Activated naive CD8-positive, alpha-beta T cell treated with anti-CD3 and anti-CD28 coated beads, Interleukin-2, amount 50 U/mL, for 24 hours (primary cell): Measurements from ENCODE around the gene ZNF70.
A peak's percentile ranks its signal among the peaks of the same experiment; 100 is the strongest.

Experiments
- ATAC-seq: fragments of 150-1000 bp; cut with Tn5 transposase; one replicate; pipeline ENCODE4 v1.10.0; 2021
- DNase-seq: peaks from one replicate; pipeline ENCODE4 v3.0.0; 2021
- H3K27ac Mint-ChIP-seq: one replicate; pipeline ENCODE4 v1.8.0; 2021; ENCODE audit warnings: mild to moderate bottlenecking, mixed read lengths
- H3K27me3 Mint-ChIP-seq: one replicate; pipeline ENCODE4 v1.8.0; 2021; ENCODE audit warnings: mixed read lengths
- H3K36me3 Mint-ChIP-seq: one replicate; pipeline ENCODE4 v1.8.0; 2021; ENCODE audit warnings: low read depth, mixed read lengths
- H3K4me1 Mint-ChIP-seq: one replicate; pipeline ENCODE4 v1.8.0; 2021; ENCODE audit warnings: mixed read lengths
- H3K4me3 Mint-ChIP-seq: one replicate; pipeline ENCODE4 v1.8.0; 2021; ENCODE audit warnings: mild to moderate bottlenecking, moderate library complexity, mixed read lengths
- H3K9me3 Mint-ChIP-seq: one replicate; pipeline ENCODE4 v1.8.0; 2021; ENCODE audit warnings: mixed read lengths

ZNF70 gene

DNA sequence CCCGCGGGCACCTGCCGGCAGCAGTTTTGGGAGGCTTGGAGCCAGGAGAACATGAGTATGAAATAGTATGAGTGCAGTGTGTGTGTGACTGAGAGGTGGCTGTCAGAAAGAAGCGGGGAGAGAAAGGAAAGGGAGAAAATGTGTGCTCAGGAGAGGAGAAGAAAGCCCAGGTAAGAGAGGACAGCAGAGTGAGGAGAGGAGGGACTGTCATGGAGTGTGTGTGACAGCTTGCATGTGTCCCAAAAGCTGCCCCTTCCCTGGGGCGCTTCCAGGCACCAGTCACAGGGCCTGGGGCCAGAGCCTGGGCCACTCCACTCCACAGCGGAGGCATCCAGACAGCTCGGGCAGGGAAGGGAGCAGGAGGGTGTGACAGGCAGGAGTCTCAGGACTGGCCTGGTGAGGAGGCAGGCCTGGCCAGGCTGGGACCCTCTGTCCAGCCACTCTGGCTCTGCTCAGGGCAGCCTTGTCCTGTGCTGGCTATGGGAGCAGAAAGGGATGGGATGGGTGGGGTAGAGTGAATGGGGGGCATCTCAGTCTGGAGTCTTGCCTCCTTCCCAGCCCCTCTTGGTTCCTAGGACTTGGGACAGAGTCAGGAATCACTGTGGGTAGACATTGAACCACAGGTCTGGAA is 22.7 kb upstream of the ZNF70 start:
- no peak for ATAC-seq
- Mint-ChIP-seq H3K27me3 (no peaks in the 10 kb centered on the region), H3K36me3 (no peaks in the 10 kb centered on the region), H3K9me3 (no peaks in the 10 kb centered on the region), H3K4me1 (peaks cover 27% of the 10 kb centered on the region), H3K27ac (no peak overlapping the region), H3K4me3 (peak overlapping the region; percentile 47)
- DNase-seq, result no peak

DNA sequence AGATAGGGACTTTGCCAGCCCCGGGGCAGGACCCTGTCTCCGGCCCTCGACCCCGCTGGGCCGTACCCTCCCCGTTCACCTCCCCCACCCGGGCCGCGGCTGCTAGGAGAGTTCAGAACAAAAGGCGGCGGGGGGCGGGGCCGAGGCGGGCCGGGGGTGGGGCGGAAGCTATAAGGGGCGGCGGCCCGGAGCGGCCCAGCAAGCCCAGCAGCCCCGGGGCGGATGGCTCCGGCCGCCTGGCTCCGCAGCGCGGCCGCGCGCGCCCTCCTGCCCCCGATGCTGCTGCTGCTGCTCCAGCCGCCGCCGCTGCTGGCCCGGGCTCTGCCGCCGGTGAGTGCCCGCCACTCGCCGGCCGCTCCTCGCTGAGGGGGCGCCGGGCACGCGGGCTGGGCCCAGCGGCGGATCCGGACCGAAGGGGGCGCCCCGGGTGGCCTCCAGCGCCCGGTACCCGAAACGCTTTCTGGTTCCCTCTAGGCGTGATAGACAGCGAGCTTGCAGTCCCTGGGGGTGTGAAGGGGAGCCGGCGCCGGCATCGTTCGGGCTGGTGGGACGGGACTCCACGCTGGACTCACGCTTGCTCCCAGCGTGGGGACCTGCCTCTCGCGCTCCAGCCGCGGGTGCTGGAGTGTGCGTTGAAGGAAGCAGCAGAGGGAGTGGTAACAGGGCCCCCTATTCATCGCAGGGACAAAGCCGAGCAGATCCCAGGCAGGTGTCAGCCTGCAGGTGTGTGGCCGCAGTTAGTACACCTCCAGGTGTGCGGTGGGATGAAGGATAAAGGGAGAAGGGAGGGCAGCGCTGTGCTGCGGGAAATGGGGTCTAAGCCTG is 21.9 kb upstream of the ZNF70 start, which contains the start of gene MMP11:
Gene MMP11 (plus strand): TSS at position 201 of the 825 bp plus-strand sequence. CDS start 22 bp downstream, at position 223.
- Mint-ChIP-seq H3K4me1 (peaks cover 27% of the 10 kb centered on the region), H3K27ac (no peak within 1 kb of the TSS), H3K9me3 (no peaks in the 10 kb centered on the region), H3K27me3 (no peaks in the 10 kb centered on the region), H3K4me3 (peak within 1 kb of the TSS; percentile 62), H3K36me3 (no peaks in the 10 kb centered on the region)
- DNase-seq (peak; percentile 58), ATAC-seq (peak; percentile 45)

- Mint-ChIP-seq H3K4me1 (peaks cover 27% of the 10 kb centered on the region), H3K27ac (no peak overlapping the region), H3K4me3 (peak overlapping the region; percentile 62), H3K36me3 (no peaks in the 10 kb centered on the region), H3K27me3 (no peaks in the 10 kb centered on the region), H3K9me3 (no peaks in the 10 kb centered on the region)
- DNase-seq, result no peak
- no peak for ATAC-seq
These were observed 21.4 kb upstream of the ZNF70 start for GRCh38 chr22:23772315-23772648.

DNA sequence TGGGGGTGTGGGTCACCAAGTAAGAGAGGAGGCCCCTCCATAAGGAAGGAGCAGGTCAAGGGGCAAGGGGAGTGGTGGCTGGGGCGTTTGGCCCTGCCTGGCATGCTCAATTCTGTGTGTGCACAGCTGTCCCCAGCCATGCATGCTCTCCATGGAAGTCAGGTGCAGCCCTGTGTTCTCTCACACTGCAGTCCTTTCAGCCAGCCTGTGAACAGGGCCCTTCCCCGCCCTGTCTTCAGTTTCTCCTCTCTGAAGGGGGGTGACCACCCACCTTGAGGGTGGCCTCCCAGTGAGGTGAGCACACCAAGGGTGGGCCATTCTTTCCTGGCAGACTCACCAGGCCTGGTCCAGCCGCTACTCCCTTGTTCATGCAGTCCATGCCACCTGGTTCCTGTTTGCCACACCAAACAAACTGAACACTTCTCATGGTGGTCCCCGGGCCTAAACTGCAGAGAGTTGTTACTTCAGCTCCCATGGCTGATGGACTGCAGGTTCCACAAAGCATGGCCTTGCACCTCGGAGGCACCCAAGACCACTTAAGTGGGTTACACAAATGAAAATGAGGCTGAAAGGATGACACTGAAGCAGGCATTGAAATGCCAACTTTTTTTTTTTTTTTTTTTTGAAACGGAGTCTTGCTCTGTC is 18.5 kb upstream of the ZNF70 start:
- H3K27me3 Mint-ChIP-seq, result no peaks in the 10 kb centered on the region
- H3K27ac Mint-ChIP-seq, result no peak overlapping the region
- H3K9me3 Mint-ChIP-seq, result no peaks in the 10 kb centered on the region
- ATAC-seq, result no peak
- no peak for DNase-seq
- peaks cover 43% of the 10 kb centered on the region for H3K4me1 Mint-ChIP-seq
- H3K4me3 Mint-ChIP-seq, result peak overlapping the region; percentile 36
- peaks cover 7% of the 10 kb centered on the region for H3K36me3 Mint-ChIP-seq

DNA sequence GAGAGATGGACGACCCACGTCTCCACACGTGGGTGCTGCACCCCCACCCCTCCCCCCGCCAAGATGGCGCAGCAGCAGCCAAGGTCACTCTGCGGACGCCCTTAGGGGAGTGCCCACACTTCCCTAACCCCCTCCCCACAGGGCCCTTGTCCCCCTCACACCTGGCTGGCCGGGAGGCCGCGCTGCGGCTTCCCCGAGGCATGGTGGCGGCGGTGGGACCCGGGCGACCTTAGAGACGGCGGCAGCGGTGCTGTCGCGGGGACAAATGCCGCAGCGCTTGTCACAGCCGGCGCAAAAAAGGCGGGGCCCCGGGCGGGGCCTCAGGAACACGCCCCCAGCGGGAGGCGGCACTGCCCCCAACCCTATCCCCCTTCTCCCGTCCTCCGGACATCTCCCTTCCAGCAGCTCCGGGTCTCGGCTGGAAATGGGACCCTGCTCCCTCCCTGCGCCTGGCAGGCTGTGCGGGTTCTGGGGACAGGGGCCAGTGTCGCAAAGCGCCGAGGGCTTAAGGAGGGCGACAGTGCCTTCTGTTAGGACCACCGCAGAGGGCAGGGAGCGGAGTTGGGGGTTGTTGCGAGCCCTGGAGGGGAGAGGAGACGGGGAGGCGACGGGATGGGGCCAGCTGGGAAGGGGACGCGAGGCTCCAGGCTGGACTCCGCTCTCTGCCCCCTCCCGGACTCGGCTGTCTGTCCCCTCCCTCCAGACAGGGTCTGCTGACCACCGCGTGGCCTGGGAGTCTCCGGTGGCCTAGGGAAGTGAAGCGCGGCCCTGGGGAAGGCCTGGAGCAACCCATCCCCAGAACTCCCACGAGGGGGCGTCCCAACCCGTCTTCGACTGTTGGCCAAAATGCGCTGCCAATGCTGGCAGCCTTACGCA is 17.0 kb upstream of the ZNF70 start, which contains the start of gene CHCHD10:
Gene CHCHD10 (minus strand): TSS at position 300 of the 876 bp plus-strand sequence. CDS start 98 bp downstream, at position 202.
- peaks cover 9% of the 10 kb centered on the region for H3K36me3 Mint-ChIP-seq
- peak; percentile 63 for ATAC-seq
- H3K27ac Mint-ChIP-seq, result peak within 1 kb of the TSS; percentile 78
- H3K9me3 Mint-ChIP-seq, result no peaks in the 10 kb centered on the region
- DNase-seq, result peak; percentile 86
- H3K4me1 Mint-ChIP-seq, result peaks cover 52% of the 10 kb centered on the region
- H3K27me3 Mint-ChIP-seq, result no peaks in the 10 kb centered on the region
- H3K4me3 Mint-ChIP-seq, result peak within 1 kb of the TSS; percentile 81

DNA sequence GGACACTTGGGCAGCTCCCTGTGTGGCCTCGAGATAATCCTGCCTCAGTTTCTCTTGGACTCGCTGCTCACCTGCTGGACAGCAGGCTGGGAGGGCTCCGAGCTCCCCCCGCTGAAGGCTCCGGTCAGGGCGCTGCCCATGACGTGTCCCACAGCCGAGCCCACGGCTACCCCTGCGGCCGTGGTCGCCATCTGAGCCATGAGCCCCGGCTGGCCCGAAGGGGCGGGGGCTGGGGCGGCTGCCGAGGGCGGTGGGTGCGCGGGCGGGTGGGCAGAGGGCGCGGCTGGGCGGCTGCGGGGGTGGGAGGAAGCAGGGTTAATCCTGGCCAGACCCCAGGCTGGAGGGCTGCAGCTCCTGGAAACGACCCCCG is 16.4 kb upstream of the ZNF70 start:
- H3K27me3 Mint-ChIP-seq, result no peaks in the 10 kb centered on the region
- ATAC-seq (no peak), DNase-seq (no peak)
- H3K4me3 Mint-ChIP-seq, result peak overlapping the region; percentile 81
- H3K9me3 Mint-ChIP-seq, result no peaks in the 10 kb centered on the region
- peaks cover 9% of the 10 kb centered on the region for H3K36me3 Mint-ChIP-seq
- peak overlapping the region; percentile 78 for H3K27ac Mint-ChIP-seq
- peaks cover 56% of the 10 kb centered on the region for H3K4me1 Mint-ChIP-seq

- ATAC-seq (no peak), DNase-seq (no peak)
- Mint-ChIP-seq H3K27me3 (no peaks in the 10 kb centered on the region), H3K4me3 (peak overlapping the region; percentile 42), H3K4me1 (peaks cover 47% of the 10 kb centered on the region), H3K27ac (peak overlapping the region; percentile 42), H3K36me3 (peaks cover 9% of the 10 kb centered on the region), H3K9me3 (no peaks in the 10 kb centered on the region)
These were observed 14.3 kb upstream of the ZNF70 start for GRCh38 chr22:23764899-23765881.

DNA sequence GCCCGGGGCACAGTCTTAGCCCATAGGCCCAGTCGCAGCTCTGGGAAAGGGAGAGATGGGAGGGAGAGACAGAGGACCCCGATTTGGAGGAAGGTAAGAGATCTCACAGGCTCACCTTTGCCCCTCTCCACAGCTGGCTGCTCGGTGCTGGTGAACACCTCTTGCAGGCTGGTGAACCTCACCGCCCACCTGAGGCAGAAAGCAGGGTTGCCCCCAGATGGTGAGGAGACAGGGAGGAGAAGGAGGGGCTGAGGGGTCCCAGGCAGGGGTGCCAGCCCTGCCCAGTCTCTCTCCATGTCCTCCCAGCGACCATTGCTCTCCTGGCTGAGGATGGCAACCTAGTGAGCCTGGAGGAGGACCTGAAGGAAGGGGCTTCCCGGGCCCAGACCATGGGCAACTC is 13.0 kb upstream of the ZNF70 start:
- peaks cover 40% of the 10 kb centered on the region for H3K4me1 Mint-ChIP-seq
- no peaks in the 10 kb centered on the region for H3K9me3 Mint-ChIP-seq
- ATAC-seq (peak; percentile 4), DNase-seq (no peak)
- H3K4me3 Mint-ChIP-seq, result peak overlapping the region; percentile 66
- peaks cover 9% of the 10 kb centered on the region for H3K36me3 Mint-ChIP-seq
- H3K27ac Mint-ChIP-seq, result peak overlapping the region; percentile 72
- no peaks in the 10 kb centered on the region for H3K27me3 Mint-ChIP-seq

DNA sequence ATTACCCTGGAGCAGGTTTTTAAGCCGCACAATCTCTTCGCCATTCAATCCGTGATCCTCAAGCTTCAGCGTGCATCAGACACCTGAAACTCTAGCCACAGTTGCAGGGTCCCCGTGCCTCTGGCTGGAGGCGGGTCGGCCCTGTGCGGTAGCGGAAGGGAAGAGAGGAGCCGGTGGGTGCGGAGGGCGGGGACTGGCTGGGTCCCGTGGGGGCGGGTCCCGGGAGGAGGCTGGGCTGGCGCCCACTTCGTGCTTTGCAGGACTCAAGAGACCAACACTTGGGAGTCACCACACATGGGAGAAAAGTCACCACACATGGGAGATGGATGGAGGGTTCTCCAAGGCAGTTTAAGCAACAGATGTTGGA is 12.7 kb upstream of the ZNF70 start:
- Mint-ChIP-seq H3K4me1 (peaks cover 40% of the 10 kb centered on the region), H3K27ac (peak overlapping the region; percentile 72), H3K27me3 (no peaks in the 10 kb centered on the region)

GRCh38 chr22:23762842-23763578 is 12.1 kb upstream of the ZNF70 start, which contains the start of gene C22orf15:
Gene C22orf15, plus strand, starts transcription at chr22:23762990. Its CDS starts 317 bp downstream, at chr22:23763307.
- no peaks in the 10 kb centered on the region for H3K9me3 Mint-ChIP-seq
- H3K4me1 Mint-ChIP-seq, result peaks cover 40% of the 10 kb centered on the region
- ATAC-seq, result no peak
- peaks cover 9% of the 10 kb centered on the region for H3K36me3 Mint-ChIP-seq
- H3K27ac Mint-ChIP-seq, result peak within 1 kb of the TSS; percentile 72
- peak; percentile 24 for DNase-seq
- H3K27me3 Mint-ChIP-seq, result no peaks in the 10 kb centered on the region
- peak within 1 kb of the TSS; percentile 66 for H3K4me3 Mint-ChIP-seq

More for the DNA sequence above, 12.7 kb upstream of the ZNF70 start:
- Mint-ChIP-seq H3K36me3 (peaks cover 9% of the 10 kb centered on the region), H3K4me3 (peak overlapping the region; percentile 66), H3K9me3 (no peaks in the 10 kb centered on the region)
- peak; percentile 25 for ATAC-seq
- peak; percentile 75 for DNase-seq

DNA sequence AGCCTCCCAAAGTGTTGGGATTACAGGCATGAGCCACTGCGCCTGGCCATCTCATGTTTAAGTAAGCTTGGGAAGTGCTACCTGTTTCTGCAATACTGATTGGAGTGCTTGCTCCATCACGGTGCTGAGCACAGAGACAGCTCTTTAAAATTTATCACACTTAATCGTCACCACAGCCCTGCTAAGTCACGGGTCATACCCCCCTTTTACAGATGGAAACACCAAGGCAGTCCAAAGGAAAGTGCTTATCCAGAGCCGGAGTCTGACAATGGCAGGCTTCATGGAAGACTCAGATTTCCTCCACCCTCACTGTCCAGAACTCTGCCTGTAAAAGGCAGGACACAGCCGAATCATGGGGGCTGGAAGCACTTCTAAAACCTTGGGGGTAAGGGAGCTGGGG is 9.1 kb upstream of the ZNF70 start:
- no peak overlapping the region for H3K27ac Mint-ChIP-seq
- no peaks in the 10 kb centered on the region for H3K9me3 Mint-ChIP-seq
- peaks cover 2% of the 10 kb centered on the region for H3K36me3 Mint-ChIP-seq
- DNase-seq (no peak), ATAC-seq (no peak)
- peaks cover 31% of the 10 kb centered on the region for H3K4me1 Mint-ChIP-seq
- H3K4me3 Mint-ChIP-seq, result no peak overlapping the region
- H3K27me3 Mint-ChIP-seq, result no peaks in the 10 kb centered on the region

- DNase-seq (no peak), ATAC-seq (no peak)
- no peaks in the 10 kb centered on the region for H3K9me3 Mint-ChIP-seq
- H3K27ac Mint-ChIP-seq, result no peak overlapping the region
- peaks cover 2% of the 10 kb centered on the region for H3K36me3 Mint-ChIP-seq
- H3K4me1 Mint-ChIP-seq, result peaks cover 26% of the 10 kb centered on the region
- no peaks in the 10 kb centered on the region for H3K27me3 Mint-ChIP-seq
- H3K4me3 Mint-ChIP-seq, result no peak overlapping the region
These were observed 8.7 kb upstream of the ZNF70 start for GRCh38 chr22:23759566-23759965.

DNA sequence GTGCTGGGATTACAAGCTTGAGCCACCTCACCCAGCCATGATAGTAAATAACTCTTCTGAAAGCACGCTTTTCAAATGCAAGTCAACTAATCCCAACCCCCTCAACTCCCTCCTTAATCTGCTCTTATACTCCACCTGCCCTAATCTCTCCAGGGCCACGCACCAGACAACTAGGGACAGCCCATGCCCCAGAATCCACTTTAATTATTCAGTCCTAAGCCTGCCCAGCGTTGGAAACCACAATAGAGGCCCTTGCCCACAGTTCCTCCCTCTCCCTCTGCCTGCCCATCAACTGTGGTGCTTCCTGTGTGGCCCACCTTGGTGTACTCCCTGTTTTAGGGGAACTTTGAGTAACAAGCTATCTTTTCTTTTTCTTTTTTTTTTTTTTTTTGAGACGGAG is 6.0 kb upstream of the ZNF70 start:
- ATAC-seq, result no peak

More for the DNA sequence above, 6.0 kb upstream of the ZNF70 start:
- Mint-ChIP-seq H3K9me3 (no peaks in the 10 kb centered on the region), H3K36me3 (no peaks in the 10 kb centered on the region), H3K4me3 (no peak overlapping the region), H3K4me1 (peaks cover 7% of the 10 kb centered on the region), H3K27ac (no peak overlapping the region), H3K27me3 (no peaks in the 10 kb centered on the region)
- DNase-seq, result no peak
